GM06990 (cell line): Measurements from ENCODE around the gene PRKCA.
"Not testable (repeated sequence)": the region's sequence is repeated elsewhere in the genome, so short reads cannot be mapped to it uniquely, and the experiment has no call there.

Experiments used
- DNase-seq: peaks from one replicate; pipeline ENCODE4 v3.0.0-alpha.2; 2011; ENCODE audit not compliant: insufficient read length; ENCODE audit errors: extremely low read depth
- H3K27me3 ChIP-seq: replicated peaks from 2 replicates; pipeline ENCODE4 v1.6.0; 2011; ENCODE audit warnings: low read length; ENCODE audit not compliant: control insufficient read depth, insufficient read depth
- H3K36me3 ChIP-seq: 2 replicates; pipeline ENCODE4 v1.5.1; 2011; ENCODE audit warnings: low read length; ENCODE audit not compliant: control insufficient read depth, insufficient read depth
- H3K4me3 ChIP-seq: replicated peaks from 2 replicates; pipeline ENCODE4 v1.5.1; 2011; ENCODE audit warnings: low read depth, mild to moderate bottlenecking, control low read depth, low read length
- TF ChIP-seq, protein P1 (sequence below): IDR thresholded peaks from 2 replicates; pipeline ENCODE4 v1.5.1; 2011; ENCODE audit warnings: low read length, control low read depth, mild to moderate bottlenecking, inconsistent platforms; ENCODE audit not compliant: insufficient read depth, poor library complexity, severe bottlenecking

Gene PRKCA

DNA sequence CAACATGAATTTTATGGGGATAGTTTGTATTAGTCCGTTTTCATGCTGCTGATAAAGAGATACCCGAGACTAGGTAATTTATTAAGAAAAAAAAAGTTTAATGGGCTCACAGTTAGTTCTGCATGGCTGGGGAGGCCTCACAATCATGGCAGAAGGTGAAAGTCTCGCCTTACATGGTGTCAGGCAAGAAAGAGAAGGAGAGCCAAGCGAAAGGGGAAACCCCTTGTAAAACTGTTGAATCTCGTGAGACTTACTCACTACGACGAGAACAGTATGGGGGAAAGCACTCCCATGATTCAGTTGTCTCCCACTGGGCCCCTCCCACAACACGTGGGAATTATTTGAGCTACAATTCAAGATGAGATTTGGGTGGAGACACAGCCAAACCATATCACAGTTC, 181.5 kb downstream of the PRKCA start:
- DNase-seq = no peak
- Histone ChIP-seq H3K27me3 (no peaks in the 10 kb centered on the region), H3K4me3 (no peak overlapping the region), H3K36me3 (no peaks in the 10 kb centered on the region)
- TF ChIP-seq, protein P1, sequence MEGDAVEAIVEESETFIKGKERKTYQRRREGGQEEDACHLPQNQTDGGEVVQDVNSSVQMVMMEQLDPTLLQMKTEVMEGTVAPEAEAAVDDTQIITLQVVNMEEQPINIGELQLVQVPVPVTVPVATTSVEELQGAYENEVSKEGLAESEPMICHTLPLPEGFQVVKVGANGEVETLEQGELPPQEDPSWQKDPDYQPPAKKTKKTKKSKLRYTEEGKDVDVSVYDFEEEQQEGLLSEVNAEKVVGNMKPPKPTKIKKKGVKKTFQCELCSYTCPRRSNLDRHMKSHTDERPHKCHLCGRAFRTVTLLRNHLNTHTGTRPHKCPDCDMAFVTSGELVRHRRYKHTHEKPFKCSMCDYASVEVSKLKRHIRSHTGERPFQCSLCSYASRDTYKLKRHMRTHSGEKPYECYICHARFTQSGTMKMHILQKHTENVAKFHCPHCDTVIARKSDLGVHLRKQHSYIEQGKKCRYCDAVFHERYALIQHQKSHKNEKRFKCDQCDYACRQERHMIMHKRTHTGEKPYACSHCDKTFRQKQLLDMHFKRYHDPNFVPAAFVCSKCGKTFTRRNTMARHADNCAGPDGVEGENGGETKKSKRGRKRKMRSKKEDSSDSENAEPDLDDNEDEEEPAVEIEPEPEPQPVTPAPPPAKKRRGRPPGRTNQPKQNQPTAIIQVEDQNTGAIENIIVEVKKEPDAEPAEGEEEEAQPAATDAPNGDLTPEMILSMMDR = no peak

DNA sequence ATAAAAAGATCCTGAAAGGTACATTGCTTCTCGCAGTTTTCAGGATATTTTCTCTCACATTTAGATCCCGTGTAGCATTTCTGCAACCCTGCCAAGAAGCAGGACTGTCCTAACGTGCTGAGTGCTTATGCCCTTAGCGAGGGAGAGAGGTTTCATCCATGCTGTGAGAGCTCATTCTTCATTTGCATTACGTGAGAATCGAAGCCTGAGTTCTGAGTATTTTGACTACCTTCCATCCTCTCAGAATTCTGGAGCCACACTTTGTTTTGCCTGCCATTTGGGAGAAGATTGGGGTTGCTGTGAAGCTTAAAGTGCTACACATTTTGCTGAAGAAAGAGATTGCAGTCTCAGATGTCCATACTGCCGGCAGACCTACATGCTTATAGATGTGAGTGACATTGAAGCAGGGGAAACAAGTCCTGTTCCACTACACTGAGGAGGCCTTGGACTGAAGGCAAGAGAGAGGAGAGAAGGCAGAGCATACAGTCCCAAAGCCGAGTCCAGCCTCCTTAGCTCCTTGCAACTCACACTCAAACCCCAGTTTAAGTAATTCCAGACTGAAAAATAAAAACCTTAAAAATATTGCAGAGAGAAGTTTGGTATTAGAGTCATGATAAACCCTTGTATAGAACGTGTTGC, 183.0 kb downstream of the PRKCA start:
- Histone ChIP-seq H3K36me3 (no peaks in the 10 kb centered on the region), H3K27me3 (no peaks in the 10 kb centered on the region), H3K4me3 (no peak overlapping the region)
- no peak for DNase-seq
- TF ChIP-seq, protein P1 = no peak

GRCh38 chr17:66487121-66487520, 184.7 kb downstream of the PRKCA start:
- no peaks in the 10 kb centered on the region for H3K36me3 ChIP-seq
- no peak for DNase-seq

DNA sequence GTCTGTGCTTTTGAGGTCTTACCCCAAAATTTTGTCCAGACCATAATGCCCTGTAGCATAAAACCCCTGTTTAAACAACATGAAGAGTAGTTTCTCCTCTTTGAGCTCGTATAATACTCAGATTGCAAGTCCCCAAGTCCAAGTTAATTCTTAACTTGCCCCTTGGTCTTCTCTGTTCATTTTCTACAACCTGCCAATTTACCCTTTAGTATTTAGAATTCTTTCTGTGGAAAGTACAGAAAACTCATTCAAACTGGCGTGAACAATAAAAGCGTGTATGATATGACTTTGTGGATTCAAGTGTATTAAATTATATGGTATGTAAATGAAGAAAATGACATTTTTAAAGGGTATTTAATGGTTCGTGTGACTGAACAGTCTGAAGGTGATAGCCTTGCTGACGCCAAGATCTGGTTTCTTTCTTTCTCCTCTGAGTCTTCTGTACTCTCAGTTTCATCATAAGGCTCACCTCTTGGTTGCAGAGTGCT, 185.6 kb downstream of the PRKCA start:
- no peaks in the 10 kb centered on the region for H3K36me3 ChIP-seq
- DNase-seq = no peak
- TF ChIP-seq, protein P1 = no peak
- H3K4me3 ChIP-seq = no peak overlapping the region
- H3K27me3 ChIP-seq = no peaks in the 10 kb centered on the region

More at GRCh38 chr17:66487121-66487520, 184.7 kb downstream of the PRKCA start:
- TF ChIP-seq, protein P1 = no peak
- Histone ChIP-seq H3K4me3 (no peak overlapping the region), H3K27me3 (no peaks in the 10 kb centered on the region)

- Histone ChIP-seq H3K36me3 (no peaks in the 10 kb centered on the region), H3K4me3 (no peak overlapping the region)
- TF ChIP-seq, protein P1 = no peak
These were observed 186.5 kb downstream of the PRKCA start for GRCh38 chr17:66488864-66489263.

DNA sequence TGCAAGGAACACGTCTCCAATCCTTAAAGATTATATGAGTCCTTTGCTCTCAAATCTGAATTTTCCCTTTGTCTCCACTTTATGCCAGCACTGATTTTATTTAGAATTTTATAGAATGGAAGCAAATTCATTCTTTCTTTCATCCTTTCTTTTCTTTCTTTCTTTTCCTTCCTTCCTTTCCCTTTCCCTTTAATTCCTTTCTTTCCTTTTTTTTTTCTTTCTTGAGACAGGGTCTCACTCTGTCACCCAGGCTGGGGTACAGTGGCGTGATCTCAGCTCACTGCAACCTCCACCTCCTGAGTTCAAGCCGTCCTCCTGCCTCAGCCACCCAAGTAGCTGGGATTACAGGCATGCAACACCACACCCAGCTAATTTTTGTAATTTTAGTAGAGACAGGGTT, 187.2 kb downstream of the PRKCA start:
- H3K27me3 ChIP-seq, DNase-seq, H3K4me3 ChIP-seq, H3K36me3 ChIP-seq: not testable (repeated sequence)

More at GRCh38 chr17:66488864-66489263, 186.5 kb downstream of the PRKCA start:
- H3K27me3 ChIP-seq = no peaks in the 10 kb centered on the region
- DNase-seq = no peak
